Liver (tissue), 3 donors: ENCODE results near the gene PTGS2.

Experiments used
- ATF3 ChIP-seq: IDR thresholded peaks from 2 replicates; pipeline ENCODE4 v1.6.1; 2016; ENCODE audit warnings: antibody characterized with exemption
- CTCF ChIP-seq: fragments of 150-350 bp; IDR thresholded peaks from 2 replicates; pipeline ENCODE4 v1.5.1; 2017; ENCODE audit warnings: improper control_type of control experiment, low read depth, low read length; ENCODE audit not compliant: missing input control
- GABPA ChIP-seq, 2 donors: IDR thresholded peaks in 1 of 2; conservative IDR thresholded peaks in 1 of 2; 2 replicates each; pipeline ENCODE4 v1.6.1; 2016; ENCODE audit warnings: antibody characterized with exemption in 2 of 2, mild to moderate bottlenecking in 1 of 2, moderate library complexity in 1 of 2
- JUND ChIP-seq, 2 donors: IDR thresholded peaks; 2 replicates each; pipeline ENCODE4 v1.6.1; 2016; ENCODE audit warnings: antibody characterized with exemption in 2 of 2
- RAD21 ChIP-seq, 2 donors: IDR thresholded peaks; 2 replicates each; pipeline ENCODE4 v1.6.1; 2016; ENCODE audit warnings: antibody characterized with exemption in 2 of 2, mild to moderate bottlenecking in 2 of 2
- REST ChIP-seq: IDR thresholded peaks from 2 replicates; pipeline ENCODE4 v1.6.1; 2016; ENCODE audit warnings: antibody characterized with exemption, mild to moderate bottlenecking
- TAF1 ChIP-seq: conservative IDR thresholded peaks from 2 replicates; pipeline ENCODE4 v1.6.1; 2016; ENCODE audit warnings: antibody characterized with exemption, mild to moderate bottlenecking
- donor health status: healthy.
- donor health status: healthy.

- TF ChIP-seq CTCF (no peak), TAF1 (no peak), REST (no peak), ATF3 (no peak), GABPA (IDR thresholded peaks at IDR 0.05 in 1 of 2, conservative IDR thresholded peaks at IDR 0.05 in 1 of 2) (no peak), RAD21 (IDR thresholded peaks at IDR 0.05) (no peak), JUND (IDR thresholded peaks at IDR 0.05) (no peak)
Observed at GRCh38 chr1:186679924-186680244, 339 bp downstream of the PTGS2 start.
